NCI-H146 (cell line): Measurements from ENCODE around the gene APOBEC3H.
"Not testable (repeated sequence)": the region's sequence is repeated elsewhere in the genome, so short reads cannot be mapped to it uniquely, and the experiment has no call there.

Experiments
- DNase-seq: peaks from one replicate; lab custom pipeline; 2025; lab: John Stamatoyannopoulos, UW

APOBEC3H gene

DNA sequence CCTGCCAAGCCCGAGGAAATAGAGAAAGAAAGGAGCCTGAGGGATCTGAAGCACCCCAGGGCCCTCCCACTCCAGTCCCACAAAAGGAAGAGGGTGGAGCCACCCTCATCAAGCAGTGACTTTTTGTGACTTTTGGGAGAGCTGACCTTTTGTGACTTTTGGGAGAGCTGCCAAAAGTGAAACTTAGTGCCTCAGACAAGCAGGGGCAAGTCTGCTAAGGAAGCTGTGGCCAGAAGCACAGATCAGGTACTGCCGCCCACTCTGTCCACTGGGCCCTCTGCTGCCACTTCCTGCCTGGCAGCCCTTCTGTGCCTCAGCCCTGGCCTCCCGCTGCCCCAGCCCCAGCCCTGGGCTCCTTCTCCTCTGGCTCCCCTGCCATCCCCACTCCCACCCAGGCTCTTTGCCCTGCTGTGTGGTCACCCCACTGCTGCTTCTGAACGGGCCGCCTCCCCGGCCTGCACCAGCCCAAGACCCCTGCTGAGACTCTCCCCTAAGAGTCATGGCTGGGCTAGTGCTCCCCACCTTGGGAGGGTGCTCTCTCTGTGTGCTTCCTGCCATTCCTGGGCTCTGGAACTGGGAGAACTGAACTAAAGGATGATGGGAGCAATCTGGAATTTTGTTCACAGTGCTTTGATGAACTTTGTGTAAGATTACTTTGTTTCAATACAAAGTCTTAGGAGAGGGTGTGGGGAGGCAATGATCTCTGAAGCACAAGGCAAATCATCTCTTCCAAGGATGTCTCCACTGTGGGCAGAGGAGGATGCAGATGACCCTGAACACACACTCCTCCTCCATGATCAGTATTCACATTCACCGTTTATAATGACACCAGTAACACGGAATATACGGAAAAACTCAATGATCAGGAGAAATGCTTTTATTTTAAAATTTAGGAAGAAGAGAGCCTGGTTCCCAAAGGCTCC lies at the start of gene APOBEC3H:
APOBEC3H (plus strand) TSS at position 147 of the 923 bp plus-strand sequence. CDS start 3,035 bp downstream, outside the sequence.
- no peak for DNase-seq

DNA sequence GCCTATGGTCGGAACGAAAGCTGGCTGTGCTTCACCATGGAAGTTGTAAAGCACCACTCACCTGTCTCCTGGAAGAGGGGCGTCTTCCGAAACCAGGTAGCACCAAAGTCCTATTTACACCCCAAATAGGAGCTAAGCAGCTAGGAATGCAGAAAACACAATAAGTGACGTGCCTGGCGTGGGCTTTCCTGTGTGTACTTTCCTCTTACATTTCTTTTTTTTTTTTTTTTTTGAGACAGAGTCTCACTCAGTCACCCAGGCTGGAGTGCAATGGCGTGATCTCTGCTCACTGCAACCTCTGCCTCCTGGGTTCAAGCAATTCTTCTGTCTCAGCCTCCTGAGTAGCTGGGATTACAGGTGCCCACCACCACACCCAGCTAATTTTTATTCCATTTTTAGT lies 47.6 kb upstream of the APOBEC3H start:
- DNase-seq, result not testable (repeated sequence)

DNA sequence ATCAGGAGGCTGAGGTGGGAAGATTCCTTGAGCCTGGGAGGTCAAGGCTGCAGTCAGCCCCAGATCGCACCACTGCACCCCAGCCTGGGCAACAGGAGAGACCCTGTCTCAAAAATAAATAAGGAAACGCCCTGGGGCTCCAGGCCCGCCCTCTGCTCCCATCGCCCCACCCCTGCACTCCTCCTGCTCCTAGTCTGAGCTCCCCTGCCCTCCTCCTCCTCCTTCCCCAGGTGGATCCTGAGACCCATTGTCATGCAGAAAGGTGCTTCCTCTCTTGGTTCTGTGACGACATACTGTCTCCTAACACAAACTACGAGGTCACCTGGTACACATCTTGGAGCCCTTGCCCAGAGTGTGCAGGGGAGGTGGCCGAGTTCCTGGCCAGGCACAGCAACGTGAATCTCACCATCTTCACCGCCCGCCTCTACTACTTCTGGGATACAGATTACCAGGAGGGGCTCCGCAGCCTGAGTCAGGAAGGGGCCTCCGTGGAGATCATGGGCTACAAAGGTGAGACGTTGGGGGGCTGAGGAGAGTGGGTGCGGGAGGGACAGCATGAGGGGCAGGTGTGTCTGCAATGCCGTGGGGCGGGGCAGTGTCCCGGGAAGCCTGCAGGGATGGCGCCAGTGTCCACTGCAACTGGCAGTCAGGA lies 45.1 kb upstream of the APOBEC3H start:
- DNase-seq, result not testable (repeated sequence)

DNA sequence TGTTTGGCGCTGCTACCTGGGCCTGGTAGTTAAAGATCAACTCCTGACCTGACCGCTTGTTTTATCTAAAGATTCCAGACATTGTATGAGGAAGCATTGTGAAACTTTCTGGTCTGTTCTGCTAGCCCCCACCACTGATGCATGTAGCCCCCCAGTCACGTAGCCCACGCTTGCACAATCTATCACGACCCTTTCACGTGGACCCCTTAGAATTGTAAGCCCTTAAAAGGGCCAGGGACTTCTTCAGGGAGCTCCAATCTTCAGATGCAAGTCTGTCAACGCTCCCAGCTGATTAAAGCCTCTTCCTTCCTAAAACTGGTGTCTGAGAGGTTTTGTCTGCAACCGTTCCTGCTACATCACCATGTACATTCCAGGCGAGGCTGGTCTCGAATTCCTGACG lies 41.4 kb upstream of the APOBEC3H start:
- no peak for DNase-seq

DNA sequence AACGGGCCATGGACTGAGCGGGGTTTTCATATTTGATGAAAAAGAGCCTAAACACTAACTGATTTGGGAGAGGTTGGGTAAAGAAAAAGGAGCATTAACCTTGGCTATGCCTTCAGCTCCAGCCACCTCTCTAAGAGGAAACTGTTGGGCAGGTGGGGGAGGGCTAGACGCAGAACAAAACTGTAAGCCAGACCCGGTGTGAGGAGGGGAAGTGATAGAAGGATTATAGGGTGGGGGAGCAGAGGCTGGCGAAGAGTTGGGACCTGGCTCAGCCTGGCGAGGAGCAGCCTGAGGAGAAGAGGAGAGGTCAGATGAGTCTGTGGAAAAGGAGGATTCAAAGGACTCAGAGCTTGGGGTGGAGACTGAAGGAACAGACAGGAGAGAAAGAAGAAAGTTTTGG lies 35.8 kb upstream of the APOBEC3H start:
- not testable (repeated sequence) for DNase-seq

DNA sequence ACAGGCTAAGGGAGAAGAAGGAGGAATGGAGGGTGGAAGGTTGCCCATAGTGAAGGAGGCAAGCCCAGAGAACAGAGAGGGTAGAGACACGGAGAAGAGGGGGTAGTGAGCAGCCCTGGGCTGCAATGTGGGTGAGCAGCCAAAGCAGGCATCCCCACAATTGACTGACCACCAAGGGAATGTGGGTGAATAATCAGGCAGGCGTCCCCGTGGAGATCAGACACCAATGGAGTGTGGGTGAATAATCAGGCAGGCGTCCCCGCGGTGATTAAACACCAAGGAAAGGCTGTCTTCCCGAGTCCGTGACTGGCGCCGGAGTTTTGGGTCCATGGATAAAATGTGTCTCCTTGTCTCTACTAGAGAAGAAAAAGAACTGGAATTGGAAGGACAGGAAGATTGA lies 35.1 kb upstream of the APOBEC3H start:
- DNase-seq, result not testable (repeated sequence)

DNA sequence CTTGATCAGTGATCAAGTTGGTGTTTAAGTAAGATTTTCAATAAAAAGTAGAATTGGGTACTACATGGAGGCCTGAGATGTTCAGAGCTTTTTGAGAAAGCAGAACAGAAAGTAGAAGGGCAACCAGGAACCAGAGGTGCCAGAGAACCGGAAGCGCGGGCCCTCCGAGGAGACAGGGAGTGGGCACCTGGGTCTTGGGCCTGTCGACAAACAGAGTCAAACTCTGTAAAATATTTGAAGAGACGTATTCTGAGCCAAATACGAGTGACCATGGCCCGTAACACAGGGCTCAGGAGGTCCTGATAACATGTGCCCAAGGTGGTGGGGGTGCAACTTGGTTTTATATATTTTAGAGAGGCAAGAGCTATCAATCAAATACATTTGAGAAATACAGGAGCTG lies 33.1 kb upstream of the APOBEC3H start:
- DNase-seq, result not testable (repeated sequence)

DNA sequence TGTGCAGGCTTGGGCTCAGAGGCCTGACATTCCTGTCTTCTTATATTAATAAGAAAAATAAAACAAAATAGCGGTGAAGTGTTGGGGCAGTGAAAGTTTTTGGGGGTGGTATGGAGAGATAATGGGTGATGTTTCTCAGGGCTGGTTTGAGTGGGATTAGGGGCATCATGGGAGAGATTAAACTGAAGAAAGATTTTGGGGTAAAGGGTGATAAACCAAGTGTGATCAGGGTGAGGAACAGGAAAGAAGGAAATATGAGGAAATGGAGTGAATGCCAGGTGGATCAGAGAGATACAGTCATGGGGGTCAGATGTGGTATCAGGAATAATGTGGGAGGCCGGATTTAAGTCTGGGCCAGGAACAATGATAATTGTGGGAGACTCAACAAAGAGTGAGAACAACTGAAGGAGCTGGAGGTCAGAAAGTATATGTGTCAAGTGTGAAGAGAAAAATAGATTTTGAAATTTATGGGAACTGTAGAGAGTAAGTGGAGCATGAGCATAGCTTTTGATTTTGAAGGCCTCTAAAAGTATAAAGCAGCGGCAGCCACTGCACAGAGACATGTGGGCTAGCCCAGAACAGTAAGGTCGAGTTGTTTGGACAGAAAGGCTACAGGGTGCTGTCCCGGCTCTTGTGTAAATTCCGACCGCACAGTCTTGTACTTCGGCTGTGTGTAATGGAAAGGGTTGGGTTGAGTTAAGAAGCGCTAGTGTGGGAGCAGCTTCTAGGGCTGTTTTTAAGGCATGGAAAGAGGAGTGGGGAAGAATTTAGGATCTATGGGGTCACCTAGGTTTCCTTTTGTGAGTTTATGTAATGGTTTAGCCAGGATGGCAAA lies 30.4 kb upstream of the APOBEC3H start:
- not testable (repeated sequence) for DNase-seq

DNA sequence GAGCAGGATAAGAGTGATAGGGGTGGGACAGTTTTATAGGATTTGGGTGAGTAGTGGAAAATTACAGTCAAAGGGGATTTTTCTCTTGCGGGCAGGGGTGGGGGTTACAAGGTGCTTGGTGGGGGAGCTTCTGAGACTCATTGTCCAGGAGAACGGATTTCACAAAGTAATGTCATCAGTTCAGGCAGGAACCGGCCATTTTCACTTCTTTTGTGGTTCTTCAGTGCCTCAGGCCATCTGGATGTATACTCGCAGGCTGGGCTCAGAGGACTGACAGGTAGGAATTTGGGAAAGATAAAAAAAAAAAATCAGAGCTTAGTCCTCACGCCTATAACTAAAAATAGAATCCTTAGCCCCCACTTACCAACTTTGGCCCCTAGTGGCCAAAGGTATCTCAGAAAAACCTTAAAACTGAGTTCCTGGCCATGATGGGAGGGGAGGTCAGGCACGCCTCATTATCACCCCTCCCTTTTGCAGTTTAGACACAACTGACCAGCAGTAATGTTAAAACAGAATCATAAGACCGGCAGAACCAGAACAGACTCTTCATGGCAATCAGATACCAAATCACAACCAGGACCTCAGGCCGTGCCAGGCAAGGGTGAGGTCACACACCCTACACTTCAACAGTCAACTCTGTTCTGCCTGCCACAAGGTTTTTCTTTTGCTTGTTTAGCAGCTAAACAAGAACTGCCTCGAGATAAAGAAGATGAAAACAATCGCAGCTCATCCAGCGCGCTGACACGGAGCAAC lies 28.8 kb upstream of the APOBEC3H start:
- DNase-seq, result no peak

DNA sequence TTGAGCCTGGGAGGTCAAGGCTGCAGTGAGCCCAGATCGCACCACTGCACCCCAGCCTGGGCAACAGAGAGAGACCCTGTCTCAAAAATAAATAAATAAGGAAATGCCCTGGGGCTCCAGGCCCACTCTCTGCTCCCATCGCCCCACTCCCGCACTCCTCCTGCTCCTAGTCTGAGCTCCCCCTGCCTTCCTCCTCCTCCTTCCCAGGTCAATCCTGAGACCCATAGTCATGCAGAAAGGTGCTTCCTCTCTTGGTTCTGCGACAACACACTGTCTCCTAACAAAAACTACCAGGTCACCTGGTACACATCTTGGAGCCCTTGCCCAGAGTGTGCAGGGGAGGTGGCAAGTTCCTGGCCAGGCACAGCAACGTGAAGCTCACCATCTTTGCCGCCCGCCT lies 26.9 kb upstream of the APOBEC3H start:
- DNase-seq, result no peak

DNA sequence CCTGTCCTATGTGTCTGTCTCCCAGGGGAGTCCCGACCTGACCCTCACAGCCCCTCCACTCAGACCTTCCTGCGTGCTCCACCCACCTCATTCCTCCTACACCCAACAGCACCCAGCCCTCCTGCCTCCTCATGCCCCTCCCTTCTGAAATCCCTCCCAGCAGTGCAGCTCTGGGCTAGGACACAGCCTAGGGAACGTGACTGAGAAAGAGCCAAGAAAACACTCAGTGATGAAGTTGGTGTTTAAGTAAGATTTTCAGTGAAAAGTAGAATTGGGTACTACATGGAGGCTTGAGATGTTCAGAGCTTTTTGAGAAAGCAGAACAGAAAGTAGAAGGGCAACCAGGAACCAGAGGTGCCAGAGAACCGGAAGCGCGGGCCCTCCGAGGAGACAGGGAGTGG lies 24.5 kb upstream of the APOBEC3H start:
- not testable (repeated sequence) for DNase-seq

DNA sequence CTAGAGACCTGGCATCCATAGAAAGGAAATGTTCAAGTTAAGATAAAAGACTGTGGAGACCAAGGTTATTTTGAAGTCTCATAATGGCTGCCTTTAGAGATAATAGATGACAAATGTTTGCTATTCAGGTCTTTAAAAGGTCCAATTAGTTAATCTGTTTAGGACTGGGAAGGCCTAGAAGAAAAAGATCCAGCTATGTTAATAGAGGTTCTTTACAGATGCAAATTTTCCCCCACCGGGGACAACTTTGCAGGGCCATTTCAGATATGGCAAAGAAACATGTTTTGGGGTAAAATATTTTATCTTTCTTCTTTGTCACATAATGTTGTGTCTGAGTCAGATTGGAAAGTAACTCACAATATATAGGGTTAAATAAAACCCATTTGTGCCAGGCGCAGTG lies 23.1 kb upstream of the APOBEC3H start:
- no peak for DNase-seq

DNA sequence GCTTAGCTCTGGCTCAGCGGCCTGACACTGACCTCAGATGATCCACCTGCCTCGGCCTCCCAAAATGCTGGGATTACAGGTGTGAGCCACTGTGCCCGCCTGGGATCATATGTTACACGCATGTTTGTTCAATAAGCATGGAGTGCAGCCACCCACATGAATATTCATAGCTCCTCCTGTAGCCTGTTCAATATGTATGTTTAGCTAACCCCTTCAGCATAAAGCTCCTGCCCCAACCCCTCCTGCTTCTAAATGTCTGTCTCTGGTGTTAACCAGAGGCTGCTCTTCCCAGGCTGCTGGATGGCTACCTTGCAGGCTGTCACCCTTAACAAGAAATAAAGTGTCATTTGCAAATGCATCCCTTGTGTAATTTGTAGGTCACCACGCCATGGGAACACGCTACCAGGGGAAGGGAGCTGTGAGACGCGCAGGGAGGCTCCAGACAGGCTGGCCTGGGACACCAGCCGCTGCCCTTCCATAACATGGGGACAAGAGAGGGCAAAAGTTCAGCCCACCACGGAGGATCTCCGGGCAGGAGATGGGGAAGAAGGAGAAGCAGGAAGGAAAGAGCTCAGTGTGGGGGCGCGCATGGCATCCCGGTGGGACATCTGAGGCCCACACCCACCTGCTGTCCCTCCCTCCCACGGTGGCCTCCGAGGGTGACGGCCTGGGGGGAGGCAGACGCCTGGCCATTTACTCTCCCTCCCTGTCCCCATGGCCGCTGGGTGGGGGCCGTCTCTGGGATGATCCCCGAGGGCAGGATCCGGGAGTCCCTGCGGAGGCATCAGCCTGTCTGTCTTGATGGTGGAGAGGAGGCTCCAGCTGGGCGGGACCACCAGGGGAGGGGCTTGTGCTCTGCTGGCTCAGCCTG lies 20.7 kb upstream of the APOBEC3H start:
- DNase-seq, result not testable (repeated sequence)

DNA sequence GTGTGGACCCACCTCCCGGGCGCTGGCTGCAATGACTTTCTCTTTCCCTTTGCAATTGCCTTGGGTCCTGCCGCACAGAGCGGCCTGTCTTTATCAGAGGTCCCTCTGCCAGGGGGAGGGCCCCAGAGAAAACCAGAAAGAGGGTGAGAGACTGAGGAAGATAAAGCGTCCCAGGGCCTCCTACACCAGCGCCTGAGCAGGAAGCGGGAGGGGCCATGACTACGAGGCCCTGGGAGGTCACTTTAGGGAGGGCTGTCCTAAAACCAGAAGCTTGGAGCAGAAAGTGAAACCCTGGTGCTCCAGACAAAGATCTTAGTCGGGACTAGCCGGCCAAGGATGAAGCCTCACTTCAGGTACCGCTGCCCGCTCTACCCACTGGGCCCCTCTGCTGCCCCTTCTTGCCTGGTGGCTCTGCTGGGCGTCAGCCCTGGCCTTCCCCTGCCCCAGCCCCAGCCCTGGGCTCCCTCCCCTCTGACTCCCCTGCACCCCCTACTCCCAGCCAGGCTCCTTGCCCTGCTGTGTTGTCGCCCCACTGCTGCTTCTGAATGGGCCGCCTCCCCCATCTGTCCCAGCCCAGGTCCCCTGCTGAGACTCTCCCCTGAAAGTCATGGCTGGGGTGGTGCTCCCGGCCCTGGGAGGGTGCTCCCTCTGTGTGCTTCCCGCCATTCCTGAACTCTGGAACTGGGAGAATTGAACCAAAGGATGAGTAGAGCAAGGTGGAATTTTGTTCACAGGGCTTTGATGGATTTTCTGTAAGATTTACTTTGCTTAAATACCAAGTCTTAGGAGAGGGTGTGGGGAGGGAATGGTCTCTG lies 19.8 kb upstream of the APOBEC3H start, which contains the start of gene APOBEC3G:
APOBEC3G (plus strand) TSS at position 250 of the 815 bp plus-strand sequence; CDS start at position 337, 87 bp downstream.
- DNase-seq, result not testable (repeated sequence)

DNA sequence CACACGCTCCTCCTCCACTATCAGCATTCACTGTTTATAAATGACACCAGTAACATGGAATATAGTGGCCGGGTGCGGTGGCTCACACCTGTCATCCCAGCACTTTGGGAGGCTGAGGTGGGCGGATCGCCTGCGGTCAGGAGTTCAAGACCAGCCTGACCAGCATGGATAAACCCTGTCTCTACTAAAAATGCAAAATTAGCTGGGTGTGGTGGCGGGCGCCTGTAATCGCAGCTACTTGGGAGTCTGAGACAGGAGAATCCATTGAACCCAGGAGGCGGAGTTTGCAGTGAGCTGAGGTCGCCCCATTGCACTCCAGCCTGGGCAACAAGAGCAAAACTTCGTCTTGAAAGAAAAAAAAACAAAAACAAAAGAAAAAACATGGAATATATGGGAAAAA lies 19.1 kb upstream of the APOBEC3H start:
- not testable (repeated sequence) for DNase-seq

DNA sequence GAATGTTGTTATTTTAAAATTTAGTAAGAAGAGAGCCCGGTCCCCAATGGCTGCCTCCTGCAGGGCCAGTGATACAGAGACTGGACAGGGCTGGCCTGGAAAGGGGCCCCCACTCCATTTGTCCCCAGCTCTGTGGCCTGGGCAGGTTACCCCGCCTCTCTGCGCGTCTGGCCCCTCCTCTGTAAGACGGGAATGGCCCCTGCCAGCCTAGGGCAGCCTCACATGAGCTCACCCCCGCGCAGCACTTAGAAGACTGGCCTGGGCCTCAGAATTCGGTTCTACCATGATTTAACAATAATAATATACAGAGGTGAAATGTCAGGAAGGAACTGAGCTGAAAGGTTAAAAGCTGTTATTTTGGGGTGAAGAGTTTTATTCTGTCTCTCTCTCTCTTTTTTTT lies 18.7 kb upstream of the APOBEC3H start:
- DNase-seq, result no peak

DNA sequence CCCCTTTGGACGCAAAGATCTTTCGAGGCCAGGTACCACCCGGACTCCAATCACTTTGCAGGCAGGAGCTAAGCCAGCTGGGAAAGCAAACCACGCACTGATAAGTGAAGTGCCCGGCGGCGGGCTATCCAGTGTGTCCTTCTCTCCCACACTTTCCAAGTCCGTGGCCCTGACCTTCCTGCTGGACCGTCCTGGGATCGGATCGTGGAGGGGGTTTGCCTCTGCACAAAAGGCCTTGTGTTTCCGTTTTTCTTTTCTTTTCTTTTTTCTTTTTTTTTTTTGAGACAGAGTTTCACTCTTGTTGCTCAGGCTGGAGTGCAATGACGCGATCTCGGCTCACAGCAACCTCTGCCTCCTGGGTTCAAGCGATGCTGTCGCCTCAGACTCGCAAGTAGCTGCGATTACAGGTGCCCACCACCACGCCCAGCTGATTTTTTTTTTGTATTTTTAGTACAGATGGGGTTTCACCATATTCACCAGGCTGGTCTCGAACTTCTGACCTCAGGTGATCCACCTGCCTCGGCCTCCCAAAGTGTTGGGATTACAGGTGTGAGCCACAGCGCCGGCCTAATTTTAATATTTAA lies 17.9 kb upstream of the APOBEC3H start:
- not testable (repeated sequence) for DNase-seq

DNA sequence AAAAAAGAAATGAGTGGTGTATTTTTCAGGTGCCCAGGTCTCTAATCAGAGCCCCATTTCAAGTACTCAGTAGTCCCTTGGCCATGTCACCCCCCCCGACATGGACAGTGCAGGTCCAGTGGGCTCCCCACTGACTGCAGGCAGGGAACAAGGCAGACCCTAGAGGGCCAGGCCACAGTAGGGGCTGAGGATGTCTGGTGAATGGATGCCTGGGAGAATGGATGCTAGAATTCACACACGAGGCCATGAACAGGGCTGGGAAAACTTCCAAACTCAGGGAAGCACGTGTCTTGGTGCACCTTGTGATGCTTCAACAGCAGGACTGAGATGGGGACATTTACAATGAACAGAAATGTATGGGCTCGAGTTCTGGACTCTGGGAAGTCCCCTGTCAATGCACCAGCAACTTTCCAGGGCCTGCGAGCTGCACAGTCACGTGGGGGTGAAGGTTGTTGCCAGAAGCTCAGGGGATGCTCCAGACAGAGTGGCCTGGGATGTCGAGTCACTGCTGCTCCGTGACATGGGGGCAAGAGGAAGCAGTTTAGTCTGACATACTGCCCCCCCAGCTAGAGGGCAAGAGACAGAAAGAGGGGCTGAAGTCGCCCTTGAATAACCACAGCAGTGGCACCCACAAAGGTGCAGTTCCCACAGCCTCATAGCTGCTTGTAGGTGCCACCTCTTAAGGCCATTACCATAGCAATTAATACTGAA lies 16.8 kb upstream of the APOBEC3H start:
- no peak for DNase-seq
